ENCODE measurements around the gene RGPD3. TPM values are rescaled to one million over a fixed set of nuclear protein-coding genes. Genes with fewer than 3 reads are reported as not detected.
"Not testable (repeated sequence)": the region's sequence is repeated elsewhere in the genome, so short reads cannot be mapped to it uniquely, and the experiment has no call there.

Gene RGPD3
- polyA plus RNA-seq, 1 donor from 2014 or later = 0.74 TPM

GRCh38 chr2:106470658-106471057 is 2.4 kb upstream of the RGPD3 start:
- not testable (repeated sequence) for H3K79me2 ChIP-seq (replicated peaks; ENCODE audit: insufficient read depth, low read length); H3K27ac ChIP-seq (ENCODE audit: low read length); H3K27me3 ChIP-seq (ENCODE audit: insufficient read depth, low read depth, low read length); H3K9me2 ChIP-seq (ENCODE audit: insufficient read depth, low read length); H3F3A ChIP-seq (ENCODE audit: insufficient read depth, low read length, poor library complexity, severe bottlenecking); H3K36me3 ChIP-seq (ENCODE audit: insufficient read depth, low read length); H3K9me3 ChIP-seq (ENCODE audit: low read length); H3K4me3 ChIP-seq (ENCODE audit: low read length); H4K20me1 ChIP-seq (ENCODE audit: insufficient read depth); H3K4me2 ChIP-seq (ENCODE audit: low read length); H2AFZ ChIP-seq (ENCODE audit: low read depth, low read length); H3K9ac ChIP-seq (ENCODE audit: low read length)
- peak; percentile 68 for TF ChIP-seq SMC3 (conservative IDR thresholded peaks at IDR 0.05; ENCODE audit: poor library complexity)
- peak; percentile 50 for TF ChIP-seq RAD21 (conservative IDR thresholded peaks at IDR 0.05)
- peak; percentile 65 for TF ChIP-seq CTCF (IDR thresholded peaks at IDR 0.05; ENCODE audit: poor library complexity, severe bottlenecking)

- H3K36me3 ChIP-seq (ENCODE audit: insufficient read depth, low read length); H4K20me1 ChIP-seq (ENCODE audit: insufficient read depth); H3K9ac ChIP-seq (ENCODE audit: low read length); H3K9me3 ChIP-seq (ENCODE audit: low read length); H3K9me2 ChIP-seq (ENCODE audit: insufficient read depth, low read length); H3K27ac ChIP-seq (ENCODE audit: low read length); H3K4me2 ChIP-seq (ENCODE audit: low read length); H3K27me3 ChIP-seq (ENCODE audit: insufficient read depth, low read depth, low read length); H3K79me2 ChIP-seq (replicated peaks; ENCODE audit: insufficient read depth, low read length); H3F3A ChIP-seq (ENCODE audit: insufficient read depth, low read length, poor library complexity, severe bottlenecking); H3K4me3 ChIP-seq (ENCODE audit: low read length); H2AFZ ChIP-seq (ENCODE audit: low read depth, low read length): not testable (repeated sequence)
Observed at GRCh38 chr2:106467516-106467915, 697 bp downstream of the RGPD3 start.

GRCh38 chr2:106461882-106462281 is 6.3 kb downstream of the RGPD3 start:
- not testable (repeated sequence) for H3F3A ChIP-seq (ENCODE audit: insufficient read depth, low read length, poor library complexity, severe bottlenecking); H3K27ac ChIP-seq (ENCODE audit: low read length)

GRCh38 chr2:106390680-106391079 is 77.5 kb downstream of the RGPD3 start:
- H3K27me3 ChIP-seq (ENCODE audit: insufficient read depth, low read depth, low read length); H2AFZ ChIP-seq (ENCODE audit: low read depth, low read length); H3K27ac ChIP-seq (ENCODE audit: low read length); H3K79me2 ChIP-seq (replicated peaks; ENCODE audit: insufficient read depth, low read length); H3K9me3 ChIP-seq (ENCODE audit: low read length); H3K9ac ChIP-seq (ENCODE audit: low read length); H4K20me1 ChIP-seq (ENCODE audit: insufficient read depth); H3F3A ChIP-seq (ENCODE audit: insufficient read depth, low read length, poor library complexity, severe bottlenecking); H3K9me2 ChIP-seq (ENCODE audit: insufficient read depth, low read length); H3K4me2 ChIP-seq (ENCODE audit: low read length); H3K4me3 ChIP-seq (ENCODE audit: low read length); H3K36me3 ChIP-seq (ENCODE audit: insufficient read depth, low read length): not testable (repeated sequence)

More at GRCh38 chr2:106461882-106462281, 6.3 kb downstream of the RGPD3 start:
- H2AFZ ChIP-seq (ENCODE audit: low read depth, low read length); H3K9me2 ChIP-seq (ENCODE audit: insufficient read depth, low read length); H3K4me3 ChIP-seq (ENCODE audit: low read length); H4K20me1 ChIP-seq (ENCODE audit: insufficient read depth); H3K9ac ChIP-seq (ENCODE audit: low read length); H3K27me3 ChIP-seq (ENCODE audit: insufficient read depth, low read depth, low read length); H3K79me2 ChIP-seq (replicated peaks; ENCODE audit: insufficient read depth, low read length); H3K36me3 ChIP-seq (ENCODE audit: insufficient read depth, low read length); H3K4me2 ChIP-seq (ENCODE audit: low read length); H3K9me3 ChIP-seq (ENCODE audit: low read length): not testable (repeated sequence)

GRCh38 chr2:106388814-106389410 is 79.3 kb downstream of the RGPD3 start:
- not testable (repeated sequence) for H3K27me3 ChIP-seq (ENCODE audit: insufficient read depth, low read depth, low read length); H3F3A ChIP-seq (ENCODE audit: insufficient read depth, low read length, poor library complexity, severe bottlenecking); H2AFZ ChIP-seq (ENCODE audit: low read depth, low read length); H3K9me2 ChIP-seq (ENCODE audit: insufficient read depth, low read length); H3K27ac ChIP-seq (ENCODE audit: low read length); H3K9ac ChIP-seq (ENCODE audit: low read length); H3K9me3 ChIP-seq (ENCODE audit: low read length); H3K4me2 ChIP-seq (ENCODE audit: low read length); H3K79me2 ChIP-seq (replicated peaks; ENCODE audit: insufficient read depth, low read length); H3K36me3 ChIP-seq (ENCODE audit: insufficient read depth, low read length); H4K20me1 ChIP-seq (ENCODE audit: insufficient read depth); H3K4me3 ChIP-seq (ENCODE audit: low read length)

GRCh38 chr2:106384548-106384947 is 83.7 kb downstream of the RGPD3 start:
- not testable (repeated sequence) for H3K79me2 ChIP-seq (replicated peaks; ENCODE audit: insufficient read depth, low read length); H2AFZ ChIP-seq (ENCODE audit: low read depth, low read length); H3K9me3 ChIP-seq (ENCODE audit: low read length); H4K20me1 ChIP-seq (ENCODE audit: insufficient read depth); H3F3A ChIP-seq (ENCODE audit: insufficient read depth, low read length, poor library complexity, severe bottlenecking); H3K27ac ChIP-seq (ENCODE audit: low read length); H3K4me3 ChIP-seq (ENCODE audit: low read length); H3K9me2 ChIP-seq (ENCODE audit: insufficient read depth, low read length); H3K36me3 ChIP-seq (ENCODE audit: insufficient read depth, low read length); H3K4me2 ChIP-seq (ENCODE audit: low read length); H3K9ac ChIP-seq (ENCODE audit: low read length); H3K27me3 ChIP-seq (ENCODE audit: insufficient read depth, low read depth, low read length)

- H3K9me2 ChIP-seq (ENCODE audit: insufficient read depth, low read length); H3K4me2 ChIP-seq (ENCODE audit: low read length): not testable (repeated sequence)
Observed at GRCh38 chr2:106381867-106382266, 86.3 kb downstream of the RGPD3 start.

More at GRCh38 chr2:106381867-106382266, 86.3 kb downstream of the RGPD3 start:
- not testable (repeated sequence) for H3K9ac ChIP-seq (ENCODE audit: low read length); H2AFZ ChIP-seq (ENCODE audit: low read depth, low read length); H3K27me3 ChIP-seq (ENCODE audit: insufficient read depth, low read depth, low read length); H3K36me3 ChIP-seq (ENCODE audit: insufficient read depth, low read length); H3K4me3 ChIP-seq (ENCODE audit: low read length); H3K9me3 ChIP-seq (ENCODE audit: low read length); H3F3A ChIP-seq (ENCODE audit: insufficient read depth, low read length, poor library complexity, severe bottlenecking); H4K20me1 ChIP-seq (ENCODE audit: insufficient read depth); H3K79me2 ChIP-seq (replicated peaks; ENCODE audit: insufficient read depth, low read length); H3K27ac ChIP-seq (ENCODE audit: low read length)
